HEK293T (cell line): Measurements from ENCODE around the gene NOL4L.

ENCODE experiments used
- LEF1 ChIP-seq: fragments of 450-650 bp; IDR thresholded peaks from 2 replicates; pipeline ENCODE4 v1.6.1; 2017; ENCODE audit warnings: mild to moderate bottlenecking, borderline replicate concordance
- NFRKB ChIP-seq: fragments of 450-650 bp; IDR thresholded peaks from 2 replicates; pipeline ENCODE4 v1.6.1; 2016; ENCODE audit warnings: mild to moderate bottlenecking, moderate library complexity

DNA sequence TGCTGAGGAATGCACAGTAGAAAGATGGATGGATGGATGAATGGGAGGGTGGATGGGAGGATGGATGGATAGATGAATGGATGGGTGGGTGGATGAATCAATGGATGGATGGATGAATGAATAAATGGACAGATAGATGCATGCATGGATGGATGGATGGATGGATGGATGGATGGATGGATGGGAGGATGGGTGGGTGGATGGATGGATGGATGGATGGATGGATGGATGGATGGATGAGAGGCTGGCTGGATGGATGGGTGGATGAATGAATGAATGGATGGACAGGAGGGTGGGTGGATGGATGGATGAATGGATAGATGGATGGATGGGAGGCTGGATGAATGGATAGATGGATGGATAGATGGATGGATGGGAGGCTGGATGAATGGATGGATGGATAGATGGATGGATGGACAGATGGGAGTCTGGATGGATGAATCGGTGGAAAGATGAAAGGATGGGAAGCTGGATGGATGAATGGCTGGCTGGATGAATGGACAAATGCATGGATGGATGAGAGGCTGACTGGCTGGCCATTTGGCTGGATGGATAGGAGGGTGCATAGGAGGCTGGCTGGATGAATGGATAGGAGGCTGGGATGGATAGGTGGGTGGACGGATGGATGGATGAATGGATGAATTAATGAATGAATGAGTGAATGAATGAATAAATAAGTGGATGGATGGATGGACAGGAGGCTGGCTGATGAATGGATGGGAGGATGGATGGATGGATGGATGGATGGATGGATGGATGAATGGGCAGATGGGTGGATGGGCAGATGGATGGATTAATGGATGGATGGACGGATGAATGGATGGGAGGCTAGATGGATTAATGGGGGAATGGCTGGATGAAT, 28.3 kb upstream of the NOL4L start:
- no peak for TF ChIP-seq NFRKB
- no peak for TF ChIP-seq LEF1
